ENCODE results near the gene VIT. TPM values are rescaled to one million over a fixed set of nuclear protein-coding genes. Genes with fewer than 3 reads are reported as not detected.

The VIT gene
- total and polyA plus RNA-seq, 10 donors = 0.05 to 0.74 (median 0.38) TPM; not detected in 6

GRCh38 chr2:36805635-36806224 is 109.2 kb downstream of the VIT start:
- Histone ChIP-seq H3K36me3 (no peaks in the 10 kb centered on the region), H3K4me1 (no peaks in the 10 kb centered on the region), H3K4me3 (no peak overlapping the region), H3K27ac (no peak overlapping the region), H3K9me3 (peaks cover 0 to 10% (median 0%) of the 10 kb centered on the region in 8 donors), H3K27me3 (replicated peaks in 1 of 7) (no peaks in the 10 kb centered on the region)
- TF ChIP-seq POLR2AphosphoS5 (IDR thresholded peaks at IDR 0.05) (no peak), POLR2A (IDR thresholded peaks at IDR 0.05) (no peak)
- no peak for DNase-seq
- intact Hi-C loops (cut with DNase I; ENCODE audit: low total_unique reads) = no loop called here
- WGBS, 5 donors = 80 to 87% (median 86%) methylated on average over 11 of the region's 11 CpGs

- DNase-seq = no peak
- intact Hi-C loops (cut with DNase I; ENCODE audit: low total_unique reads) = no loop called here
- no peak overlapping the region for H3K27ac ChIP-seq
- 88 to 93% (median 91%) methylated on average over 5 of the region's 5 CpGs for WGBS, 5 donors
- no peaks in the 10 kb centered on the region for H3K4me1 ChIP-seq
- H3K9me3 ChIP-seq = peaks cover 0 to 10% (median 0%) of the 10 kb centered on the region in 8 donors
- TF ChIP-seq CTCF (IDR thresholded peaks at IDR 0.05 in 8 of 11, conservative IDR thresholded peaks at IDR 0.05 in 3 of 11) (no peak), POLR2A (IDR thresholded peaks at IDR 0.05) (no peak), POLR2AphosphoS5 (IDR thresholded peaks at IDR 0.05) (no peak)
- H3K4me3 ChIP-seq = no peak overlapping the region
- H3K36me3 ChIP-seq = no peaks in the 10 kb centered on the region
- H3K27me3 ChIP-seq (replicated peaks in 1 of 7) = no peaks in the 10 kb centered on the region
These were observed 110.8 kb downstream of the VIT start for GRCh38 chr2:36807223-36807886.

GRCh38 chr2:36808386-36809068 is 112.0 kb downstream of the VIT start:
- no peak for DNase-seq
- H3K4me3 ChIP-seq = no peak overlapping the region
- intact Hi-C loops (cut with DNase I; ENCODE audit: low total_unique reads) = no loop called here
- H3K36me3 ChIP-seq = no peaks in the 10 kb centered on the region
- H3K9me3 ChIP-seq = peaks cover 0 to under 1% (median 0%) of the 10 kb centered on the region in 8 donors
- H3K27me3 ChIP-seq (replicated peaks in 1 of 7) = no peaks in the 10 kb centered on the region
- H3K27ac ChIP-seq = no peak overlapping the region
- no peaks in the 10 kb centered on the region for H3K4me1 ChIP-seq
- WGBS, 5 donors = 94 to 95% (median 94%) methylated on average over 30 to 35 of the region's 35 CpGs
- no peak for TF ChIP-seq POLR2A (IDR thresholded peaks at IDR 0.05)
- no peak for TF ChIP-seq CTCF (IDR thresholded peaks at IDR 0.05 in 8 of 11, conservative IDR thresholded peaks at IDR 0.05 in 3 of 11)
- no peak for TF ChIP-seq POLR2AphosphoS5 (IDR thresholded peaks at IDR 0.05)

GRCh38 chr2:36809069-36809445 is 112.5 kb downstream of the VIT start:
- Histone ChIP-seq H3K4me3 (no peak overlapping the region), H3K36me3 (no peaks in the 10 kb centered on the region), H3K27me3 (replicated peaks in 1 of 7) (no peaks in the 10 kb centered on the region), H3K27ac (no peak overlapping the region), H3K9me3 (no peaks in the 10 kb centered on the region), H3K4me1 (no peaks in the 10 kb centered on the region)
- no peak for TF ChIP-seq CTCF (IDR thresholded peaks at IDR 0.05 in 8 of 11, conservative IDR thresholded peaks at IDR 0.05 in 3 of 11)
- TF ChIP-seq POLR2A (IDR thresholded peaks at IDR 0.05) = no peak
- TF ChIP-seq POLR2AphosphoS5 (IDR thresholded peaks at IDR 0.05) = no peak
- DNase-seq = no peak
- 90 to 92% (median 92%) methylated on average over 3 of the region's 3 CpGs for WGBS, 5 donors
- intact Hi-C loops (cut with DNase I; ENCODE audit: low total_unique reads) = no loop called here

Data from spleen (tissue), 11 donors.